ENCODE results near the gene PLPPR2.
"Not testable (repeated sequence)": the region's sequence is repeated elsewhere in the genome, so short reads cannot be mapped to it uniquely, and the experiment has no call there.

Gene PLPPR2

GRCh38 chr19:11346104-11346940 lies 8.9 kb upstream of the PLPPR2 start, which contains the start of the genes CCDC159 and TMEM205:
Gene CCDC159, plus strand, starts transcription at chr19:11346519. Its CDS starts 88 bp downstream, at chr19:11346607.
Gene TMEM205, minus strand, starts transcription at chr19:11346268. Its CDS starts 649 bp downstream, at chr19:11345619.
- peaks cover 4% of the 10 kb centered on the region for H3K4me1 ChIP-seq (ENCODE audit: insufficient read depth, low read length)
- peak within 1 kb of the TSS; percentile 88; the same call in 1 of the 2 replicates for H3K9ac ChIP-seq (ENCODE audit: low read depth, low read length)
- no peaks in the 10 kb centered on the region for H3K27me3 ChIP-seq (ENCODE audit: insufficient read depth, low read length)
- no peaks in the 10 kb centered on the region for H3K36me3 ChIP-seq (ENCODE audit: insufficient read depth, low read depth, low read length)
- no peak within 1 kb of the TSS for H3K27ac ChIP-seq (ENCODE audit: low read length)
- H3K4me3 ChIP-seq (ENCODE audit: low read length): peak within 1 kb of the TSS; percentile 96
- no peaks in the 10 kb centered on the region for H3K9me3 ChIP-seq (ENCODE audit: insufficient read depth, low read depth, low read length)

GRCh38 chr19:11347546-11348039 lies 7.6 kb upstream of the PLPPR2 start:
- H3K36me3 ChIP-seq (ENCODE audit: insufficient read depth, low read depth, low read length): no peaks in the 10 kb centered on the region
- no peaks in the 10 kb centered on the region for H3K27me3 ChIP-seq (ENCODE audit: insufficient read depth, low read length)
- H3K9ac ChIP-seq (ENCODE audit: low read depth, low read length): no peak overlapping the region
- H3K4me1 ChIP-seq (ENCODE audit: insufficient read depth, low read length): peaks cover 4% of the 10 kb centered on the region
- no peak overlapping the region for H3K27ac ChIP-seq (ENCODE audit: low read length)
- no peak overlapping the region for H3K4me3 ChIP-seq (ENCODE audit: low read length)
- no peaks in the 10 kb centered on the region for H3K9me3 ChIP-seq (ENCODE audit: insufficient read depth, low read depth, low read length)

GRCh38 chr19:11349171-11349570 lies 6.1 kb upstream of the PLPPR2 start:
- no peak overlapping the region for H3K27ac ChIP-seq (ENCODE audit: low read length)
- no peak overlapping the region for H3K9ac ChIP-seq (ENCODE audit: low read depth, low read length)
- H3K4me1 ChIP-seq (ENCODE audit: insufficient read depth, low read length): peaks cover 4% of the 10 kb centered on the region
- no peaks in the 10 kb centered on the region for H3K27me3 ChIP-seq (ENCODE audit: insufficient read depth, low read length)
- H3K9me3 ChIP-seq (ENCODE audit: insufficient read depth, low read depth, low read length): no peaks in the 10 kb centered on the region
- no peaks in the 10 kb centered on the region for H3K36me3 ChIP-seq (ENCODE audit: insufficient read depth, low read depth, low read length)
- H3K4me3 ChIP-seq (ENCODE audit: low read length): no peak overlapping the region

GRCh38 chr19:11354102-11354501 lies 1.1 kb upstream of the PLPPR2 start:
- not testable (repeated sequence) for H3K9ac ChIP-seq (ENCODE audit: low read depth, low read length); H3K4me3 ChIP-seq (ENCODE audit: low read length); H3K9me3 ChIP-seq (ENCODE audit: insufficient read depth, low read depth, low read length); H3K27ac ChIP-seq (ENCODE audit: low read length); H3K4me1 ChIP-seq (ENCODE audit: insufficient read depth, low read length); H3K36me3 ChIP-seq (ENCODE audit: insufficient read depth, low read depth, low read length)
- H3K27me3 ChIP-seq (ENCODE audit: insufficient read depth, low read length): peaks cover 30% of the 10 kb centered on the region

- H3K9me3 ChIP-seq (ENCODE audit: insufficient read depth, low read depth, low read length): no peaks in the 10 kb centered on the region
- H3K9ac ChIP-seq (ENCODE audit: low read depth, low read length): no peak overlapping the region
- peaks cover 46% of the 10 kb centered on the region for H3K27me3 ChIP-seq (ENCODE audit: insufficient read depth, low read length)
- no peak overlapping the region for H3K27ac ChIP-seq (ENCODE audit: low read length)
- H3K4me1 ChIP-seq (ENCODE audit: insufficient read depth, low read length): peaks cover 3% of the 10 kb centered on the region; the same call in 1 of the 2 replicates
- H3K36me3 ChIP-seq (ENCODE audit: insufficient read depth, low read depth, low read length): no peaks in the 10 kb centered on the region
- H3K4me3 ChIP-seq (ENCODE audit: low read length): peak overlapping the region; percentile 58
Measured at GRCh38 chr19:11356074-11356397, 804 bp downstream of the PLPPR2 start.

GRCh38 chr19:11356676-11357550 lies 1.7 kb downstream of the PLPPR2 start:
- H3K4me3 ChIP-seq (ENCODE audit: low read length): no peak overlapping the region
- peaks cover 5% of the 10 kb centered on the region; the same call in 1 of the 2 replicates for H3K4me1 ChIP-seq (ENCODE audit: insufficient read depth, low read length)
- no peaks in the 10 kb centered on the region for H3K9me3 ChIP-seq (ENCODE audit: insufficient read depth, low read depth, low read length)
- H3K27me3 ChIP-seq (ENCODE audit: insufficient read depth, low read length): peaks cover 47% of the 10 kb centered on the region
- H3K27ac ChIP-seq (ENCODE audit: low read length): no peak overlapping the region
- H3K36me3 ChIP-seq (ENCODE audit: insufficient read depth, low read depth, low read length): no peaks in the 10 kb centered on the region
- H3K9ac ChIP-seq (ENCODE audit: low read depth, low read length): no peak overlapping the region

- Histone ChIP-seq H3K27ac (ENCODE audit: low read length) (no peak overlapping the region), H3K36me3 (ENCODE audit: insufficient read depth, low read depth, low read length) (no peaks in the 10 kb centered on the region), H3K9ac (ENCODE audit: low read depth, low read length) (no peak overlapping the region), H3K4me1 (ENCODE audit: insufficient read depth, low read length) (peaks cover 5% of the 10 kb centered on the region; the same call in 1 of the 2 replicates), H3K27me3 (ENCODE audit: insufficient read depth, low read length) (peaks cover 47% of the 10 kb centered on the region), H3K4me3 (ENCODE audit: low read length) (no peak overlapping the region), H3K9me3 (ENCODE audit: insufficient read depth, low read depth, low read length) (no peaks in the 10 kb centered on the region)
Measured at GRCh38 chr19:11359421-11359820, 4.2 kb downstream of the PLPPR2 start.

GRCh38 chr19:11361037-11361770 lies 6.0 kb downstream of the PLPPR2 start:
- peaks cover 2% of the 10 kb centered on the region; the same call in 1 of the 2 replicates for H3K4me1 ChIP-seq (ENCODE audit: insufficient read depth, low read length)
- H3K27me3 ChIP-seq (ENCODE audit: insufficient read depth, low read length): peaks cover 41% of the 10 kb centered on the region
- peak overlapping the region; percentile 53 for H3K4me3 ChIP-seq (ENCODE audit: low read length)
- peak overlapping the region; percentile 2; the same call in 1 of the 2 replicates for H3K9ac ChIP-seq (ENCODE audit: low read depth, low read length)
- H3K9me3 ChIP-seq (ENCODE audit: insufficient read depth, low read depth, low read length): no peaks in the 10 kb centered on the region
- no peaks in the 10 kb centered on the region for H3K36me3 ChIP-seq (ENCODE audit: insufficient read depth, low read depth, low read length)
- H3K27ac ChIP-seq (ENCODE audit: low read length): no peak overlapping the region

GRCh38 chr19:11361771-11362731 lies 6.8 kb downstream of the PLPPR2 start:
- peak overlapping the region; percentile 53; the same call in 1 of the 2 replicates for H3K4me3 ChIP-seq (ENCODE audit: low read length)

GRCh38 chr19:11363881-11364280 lies 8.6 kb downstream of the PLPPR2 start:
- Histone ChIP-seq H3K4me3 (ENCODE audit: low read length) (no peak overlapping the region), H3K27ac (ENCODE audit: low read length) (no peak overlapping the region), H3K36me3 (ENCODE audit: insufficient read depth, low read depth, low read length) (no peaks in the 10 kb centered on the region), H3K4me1 (ENCODE audit: insufficient read depth, low read length) (peaks cover 2% of the 10 kb centered on the region; the same call in 1 of the 2 replicates), H3K27me3 (ENCODE audit: insufficient read depth, low read length) (peaks cover 19% of the 10 kb centered on the region), H3K9me3 (ENCODE audit: insufficient read depth, low read depth, low read length) (no peaks in the 10 kb centered on the region), H3K9ac (ENCODE audit: low read depth, low read length) (no peak overlapping the region)

More at GRCh38 chr19:11361771-11362731, 6.8 kb downstream of the PLPPR2 start:
- Histone ChIP-seq H3K27ac (ENCODE audit: low read length) (no peak overlapping the region), H3K9me3 (ENCODE audit: insufficient read depth, low read depth, low read length) (no peaks in the 10 kb centered on the region), H3K4me1 (ENCODE audit: insufficient read depth, low read length) (peaks cover 2% of the 10 kb centered on the region; the same call in 1 of the 2 replicates), H3K36me3 (ENCODE audit: insufficient read depth, low read depth, low read length) (no peaks in the 10 kb centered on the region), H3K9ac (ENCODE audit: low read depth, low read length) (no peak overlapping the region), H3K27me3 (ENCODE audit: insufficient read depth, low read length) (peaks cover 34% of the 10 kb centered on the region)

All from iPS-20b (cell line).